ES-I3 (cell line): Measurements from ENCODE around the gene LRP11.

Experiments
- H3K36me3 ChIP-seq: 2 replicates; pipeline ENCODE4 v1.6.1; 2013; ENCODE audit warnings: mild to moderate bottlenecking, low read length, control low read depth, moderate library complexity; ENCODE audit not compliant: insufficient read depth
- H3K4me1 ChIP-seq: 2 replicates; pipeline ENCODE4 v1.6.1; 2013; ENCODE audit warnings: mild to moderate bottlenecking, control low read depth, low read length; ENCODE audit not compliant: insufficient read depth
- H3K9ac ChIP-seq: 2 replicates; pipeline ENCODE4 v1.6.1; 2013; ENCODE audit warnings: low read depth, mild to moderate bottlenecking, low read length, moderate library complexity
- H3K9me3 ChIP-seq: 2 replicates; pipeline ENCODE4 v1.6.1; 2013; ENCODE audit warnings: mild to moderate bottlenecking, low read length, moderate library complexity; ENCODE audit not compliant: control insufficient read depth, insufficient read depth

Gene LRP11

GRCh38 chr6:149840345-149841075 lies 23.6 kb downstream of the LRP11 start:
- Histone ChIP-seq H3K9ac (no peak overlapping the region), H3K9me3 (no peaks in the 10 kb centered on the region), H3K4me1 (no peaks in the 10 kb centered on the region; the same call in 1 of the 2 replicates), H3K36me3 (no peaks in the 10 kb centered on the region; the same call in 1 of the 2 replicates)

GRCh38 chr6:149834513-149835481 lies 29.4 kb downstream of the LRP11 start:
- Histone ChIP-seq H3K9me3 (no peaks in the 10 kb centered on the region), H3K4me1 (peaks cover 4% of the 10 kb centered on the region; the same call in 1 of the 2 replicates), H3K9ac (no peak overlapping the region), H3K36me3 (no peaks in the 10 kb centered on the region; the same call in 1 of the 2 replicates)

GRCh38 chr6:149833651-149834050 lies 30.5 kb downstream of the LRP11 start:
- no peaks in the 10 kb centered on the region; the same call in 1 of the 2 replicates for H3K36me3 ChIP-seq
- no peak overlapping the region for H3K9ac ChIP-seq
- no peaks in the 10 kb centered on the region for H3K9me3 ChIP-seq
- H3K4me1 ChIP-seq: peaks cover 4% of the 10 kb centered on the region; the same call in 1 of the 2 replicates

- Histone ChIP-seq H3K36me3 (no peaks in the 10 kb centered on the region), H3K9ac (no peak overlapping the region), H3K4me1 (peaks cover 4% of the 10 kb centered on the region; the same call in 1 of the 2 replicates), H3K9me3 (no peaks in the 10 kb centered on the region)
These were observed 32.8 kb downstream of the LRP11 start for GRCh38 chr6:149831308-149831820.

- Histone ChIP-seq H3K36me3 (no peaks in the 10 kb centered on the region), H3K9ac (no peak overlapping the region), H3K4me1 (peaks cover 4% of the 10 kb centered on the region; the same call in 1 of the 2 replicates), H3K9me3 (no peaks in the 10 kb centered on the region)
These were observed 33.3 kb downstream of the LRP11 start for GRCh38 chr6:149830731-149831307.

- Histone ChIP-seq H3K36me3 (no peaks in the 10 kb centered on the region), H3K9ac (no peak overlapping the region), H3K4me1 (no peaks in the 10 kb centered on the region), H3K9me3 (no peaks in the 10 kb centered on the region)
These were observed 38.9 kb downstream of the LRP11 start for GRCh38 chr6:149825292-149825691.

- Histone ChIP-seq H3K9ac (no peak overlapping the region), H3K9me3 (no peaks in the 10 kb centered on the region), H3K36me3 (no peaks in the 10 kb centered on the region), H3K4me1 (no peaks in the 10 kb centered on the region)
These were observed 41.1 kb downstream of the LRP11 start for GRCh38 chr6:149823013-149823412.

- H3K9me3 ChIP-seq: no peaks in the 10 kb centered on the region
- H3K36me3 ChIP-seq: no peaks in the 10 kb centered on the region
These were observed 42.7 kb downstream of the LRP11 start for GRCh38 chr6:149821492-149821891.

GRCh38 chr6:149820506-149820905 lies 43.7 kb downstream of the LRP11 start:
- H3K9me3 ChIP-seq: no peaks in the 10 kb centered on the region
- no peaks in the 10 kb centered on the region for H3K36me3 ChIP-seq
- H3K9ac ChIP-seq: no peak overlapping the region
- H3K4me1 ChIP-seq: no peaks in the 10 kb centered on the region

More at GRCh38 chr6:149821492-149821891, 42.7 kb downstream of the LRP11 start:
- no peaks in the 10 kb centered on the region for H3K4me1 ChIP-seq
- no peak overlapping the region for H3K9ac ChIP-seq

- no peaks in the 10 kb centered on the region for H3K36me3 ChIP-seq
- H3K9me3 ChIP-seq: no peaks in the 10 kb centered on the region
- no peaks in the 10 kb centered on the region for H3K4me1 ChIP-seq
- H3K9ac ChIP-seq: no peak overlapping the region
These were observed 48.4 kb downstream of the LRP11 start for GRCh38 chr6:149815788-149816187.

GRCh38 chr6:149813351-149813750 lies 50.8 kb downstream of the LRP11 start:
- no peaks in the 10 kb centered on the region for H3K9me3 ChIP-seq
- H3K9ac ChIP-seq: no peak overlapping the region
- H3K4me1 ChIP-seq: no peaks in the 10 kb centered on the region
- peaks cover 3% of the 10 kb centered on the region; the same call in 1 of the 2 replicates for H3K36me3 ChIP-seq

- Histone ChIP-seq H3K4me1 (no peaks in the 10 kb centered on the region), H3K9me3 (no peaks in the 10 kb centered on the region), H3K9ac (no peak overlapping the region), H3K36me3 (peaks cover 3% of the 10 kb centered on the region; the same call in 1 of the 2 replicates)
These were observed 54.4 kb downstream of the LRP11 start for GRCh38 chr6:149809798-149810197.

- no peaks in the 10 kb centered on the region for H3K9me3 ChIP-seq
- H3K36me3 ChIP-seq: peaks cover 5% of the 10 kb centered on the region; the same call in 1 of the 2 replicates
- H3K4me1 ChIP-seq: no peaks in the 10 kb centered on the region
- no peak overlapping the region for H3K9ac ChIP-seq
These were observed 58.0 kb downstream of the LRP11 start for GRCh38 chr6:149806127-149806526.

- H3K9ac ChIP-seq: no peak overlapping the region
- H3K36me3 ChIP-seq: peaks cover 7% of the 10 kb centered on the region
- H3K9me3 ChIP-seq: no peaks in the 10 kb centered on the region; the same call in 1 of the 2 replicates
- no peaks in the 10 kb centered on the region for H3K4me1 ChIP-seq
These were observed 80.6 kb downstream of the LRP11 start for GRCh38 chr6:149783551-149783950.
